CD4-positive, alpha-beta T cell treated with Interleukin-17A for 1 hour (primary cell): ENCODE measurements around the gene SFMBT1.
"Not testable (repeated sequence)": the region's sequence is repeated elsewhere in the genome, so short reads cannot be mapped to it uniquely, and the experiment has no call there.

Source experiments
- DNase-seq: peaks from one replicate; pipeline ENCODE4 v3.0.0-alpha.2; 2020

SFMBT1 gene

DNA sequence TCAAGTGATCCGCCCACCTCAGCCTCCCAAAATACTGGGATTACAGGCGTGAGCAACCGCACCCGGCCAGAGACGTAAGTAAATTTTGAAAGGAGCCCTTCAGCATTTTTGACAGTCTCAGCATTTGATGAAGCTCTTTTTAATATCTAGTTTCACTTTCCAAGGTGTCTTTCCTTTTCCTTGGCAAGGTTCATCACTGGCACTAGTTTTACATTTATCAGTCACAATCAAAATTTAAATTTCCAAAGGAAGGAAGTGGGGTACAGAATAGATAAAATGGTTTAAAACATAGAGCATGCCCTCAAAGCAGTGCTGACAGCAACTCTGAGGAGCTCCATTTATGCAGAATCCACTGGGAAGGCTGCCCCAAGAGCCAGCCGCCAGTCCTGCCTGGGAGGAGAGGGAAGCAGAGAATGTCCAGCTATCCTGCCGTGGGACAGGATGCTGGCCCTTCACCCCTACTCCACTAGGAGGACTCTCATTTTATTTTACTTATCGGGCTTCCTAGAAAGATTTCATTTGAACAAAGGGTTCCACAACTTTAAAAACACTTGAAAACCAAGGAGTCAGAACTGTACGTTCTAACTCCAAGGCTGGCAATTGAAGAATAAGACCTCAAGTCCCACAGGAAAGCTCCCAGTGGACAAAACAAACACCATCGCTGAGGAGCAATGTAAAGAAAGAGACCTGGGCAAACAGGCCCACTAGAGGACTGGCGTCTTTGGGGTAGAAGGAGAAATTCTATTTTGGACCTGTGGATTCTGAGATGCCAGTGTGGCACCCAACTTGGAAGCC lies 9.9 kb downstream of the SFMBT1 start:
- peak; percentile 34 for DNase-seq

DNA sequence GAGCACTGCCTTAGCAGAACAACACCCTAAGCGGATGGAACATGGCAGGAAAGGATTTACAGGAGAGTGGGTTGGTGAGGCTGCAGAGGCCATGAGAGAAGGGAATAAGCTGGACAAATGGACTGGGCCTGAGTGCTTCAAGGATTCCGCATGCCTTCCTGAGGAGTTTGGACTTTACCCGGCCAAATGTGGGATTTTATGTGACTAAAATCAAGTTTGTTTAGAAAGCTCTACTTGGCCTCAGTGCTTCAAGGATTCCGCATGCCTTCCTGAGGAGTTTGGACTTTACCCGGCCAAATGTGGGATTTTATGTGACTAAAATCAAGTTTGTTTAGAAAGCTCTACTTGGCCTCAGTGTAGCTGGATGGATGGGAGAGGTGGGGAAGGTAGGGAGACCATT lies 10.9 kb downstream of the SFMBT1 start:
- not testable (repeated sequence) for DNase-seq

DNA sequence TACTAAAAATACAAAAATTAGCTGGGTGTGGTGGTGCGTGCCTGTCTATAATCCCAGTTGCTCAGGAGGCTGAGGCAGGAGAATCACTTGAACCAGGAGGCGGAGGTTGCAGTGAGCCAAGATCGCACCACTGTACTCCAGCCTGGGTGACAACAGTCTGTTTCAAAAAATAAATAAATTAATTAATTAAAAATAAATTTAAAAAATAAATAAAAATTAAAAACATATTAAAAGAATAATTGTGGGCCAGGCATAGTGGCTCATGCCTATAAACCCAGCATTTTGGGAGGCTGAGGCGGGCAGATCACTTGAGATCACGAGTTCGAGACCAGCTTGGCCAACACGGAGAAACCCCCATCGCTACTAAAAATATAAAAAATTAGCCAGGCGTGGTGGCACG lies 11.5 kb downstream of the SFMBT1 start:
- not testable (repeated sequence) for DNase-seq

DNA sequence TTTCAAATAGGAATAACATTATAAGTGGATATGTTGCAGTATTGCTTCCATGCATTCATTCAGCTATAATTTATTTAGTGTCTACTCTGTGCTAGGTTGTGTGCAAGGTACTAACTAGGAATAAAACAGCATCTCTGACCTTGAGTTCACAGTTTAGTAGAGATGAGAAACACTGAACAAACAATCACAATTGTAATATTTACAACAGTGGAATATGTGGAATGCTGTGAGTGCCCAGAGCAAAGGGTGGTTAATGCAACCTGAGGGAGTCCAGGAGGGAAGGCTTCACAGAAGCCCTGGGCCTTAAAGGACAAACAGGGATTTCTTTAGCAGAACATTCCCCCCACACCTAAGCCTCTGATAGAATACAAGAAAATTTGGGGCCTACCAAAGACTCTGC lies 13.3 kb downstream of the SFMBT1 start:
- DNase-seq: no peak

DNA sequence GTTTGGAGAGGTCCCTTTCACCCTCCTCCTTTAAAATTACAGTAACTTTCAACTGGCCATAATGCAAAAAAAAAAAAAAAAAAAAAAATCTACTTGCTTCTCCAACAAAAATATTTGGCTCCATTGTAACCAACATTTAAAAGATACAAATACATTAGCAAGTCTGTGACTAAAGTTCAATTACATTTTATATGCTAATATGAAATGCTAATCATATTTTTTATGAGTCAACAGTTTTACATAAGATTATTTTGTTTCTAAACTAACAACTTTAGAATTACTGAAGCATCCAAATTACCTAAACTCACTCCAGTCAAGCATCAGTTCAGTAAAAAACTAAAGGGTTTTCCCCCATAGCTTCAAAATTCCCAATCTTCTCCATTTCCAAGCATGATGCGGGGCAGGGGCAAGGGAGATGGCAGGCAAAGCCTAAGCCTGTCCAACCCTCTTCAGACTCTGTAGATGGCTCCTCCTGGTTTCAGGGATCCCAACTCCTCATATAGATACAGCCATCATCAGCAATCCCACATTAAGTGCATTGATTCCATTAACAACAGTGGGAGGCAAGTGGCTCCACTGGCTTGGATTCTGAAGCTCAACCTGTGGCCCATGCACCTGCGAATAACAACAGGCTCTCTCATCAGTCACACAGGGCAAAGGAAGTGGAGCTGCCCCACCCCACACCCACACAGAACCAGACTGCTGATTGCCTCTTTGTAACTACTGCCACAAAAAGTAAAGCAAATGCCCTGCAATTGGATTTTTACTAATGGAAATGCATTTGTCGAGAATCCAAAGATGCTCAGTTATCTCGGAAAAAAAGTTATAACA lies 15.0 kb downstream of the SFMBT1 start:
- DNase-seq: peak; percentile 62

DNA sequence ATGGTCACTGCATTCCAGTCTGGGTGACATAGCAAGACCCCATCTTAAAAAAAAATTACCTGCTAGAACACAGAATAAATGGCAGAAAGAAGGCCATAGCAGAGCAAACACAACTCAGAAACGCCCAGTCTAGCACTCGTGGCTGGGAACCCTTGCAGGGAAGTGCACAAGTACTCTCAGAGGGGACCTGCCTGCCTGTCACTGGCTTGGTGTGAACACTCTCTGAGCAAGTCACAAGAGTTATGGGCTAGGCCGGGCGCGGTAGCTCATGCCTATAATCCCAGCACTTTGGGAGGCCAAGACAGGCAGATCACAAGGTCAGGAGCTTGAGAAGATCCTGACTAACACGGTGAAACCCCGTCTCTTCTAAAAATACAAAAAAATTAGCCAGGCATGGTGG lies 17.2 kb downstream of the SFMBT1 start:
- DNase-seq: no peak

DNA sequence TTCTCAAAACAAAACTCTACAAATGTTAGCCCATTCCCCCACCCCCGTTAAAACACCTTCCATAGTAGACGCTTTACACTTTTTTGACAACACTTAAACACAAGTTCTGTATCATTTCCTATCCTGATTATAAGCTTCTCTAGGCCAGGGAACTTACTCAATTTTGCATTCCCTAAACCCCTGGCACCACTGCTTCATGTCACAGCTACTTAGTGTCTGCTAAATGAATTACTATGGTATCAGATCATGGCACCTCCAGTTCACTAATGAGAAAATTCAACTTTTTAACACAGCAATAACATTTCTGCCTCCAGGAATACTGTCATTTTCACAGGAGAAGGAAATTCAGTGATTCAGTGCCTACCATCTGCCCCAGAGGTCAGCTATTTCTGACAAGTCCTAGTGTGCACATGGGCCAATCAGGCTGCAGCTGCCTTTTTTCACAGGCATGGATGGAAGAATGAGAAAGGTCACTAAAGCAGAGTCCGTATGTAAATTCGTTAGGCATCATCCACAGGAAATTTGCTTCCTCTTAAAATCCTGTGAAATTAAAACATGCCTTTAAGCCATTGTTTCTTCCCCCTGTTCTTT lies 18.5 kb downstream of the SFMBT1 start:
- no peak for DNase-seq

DNA sequence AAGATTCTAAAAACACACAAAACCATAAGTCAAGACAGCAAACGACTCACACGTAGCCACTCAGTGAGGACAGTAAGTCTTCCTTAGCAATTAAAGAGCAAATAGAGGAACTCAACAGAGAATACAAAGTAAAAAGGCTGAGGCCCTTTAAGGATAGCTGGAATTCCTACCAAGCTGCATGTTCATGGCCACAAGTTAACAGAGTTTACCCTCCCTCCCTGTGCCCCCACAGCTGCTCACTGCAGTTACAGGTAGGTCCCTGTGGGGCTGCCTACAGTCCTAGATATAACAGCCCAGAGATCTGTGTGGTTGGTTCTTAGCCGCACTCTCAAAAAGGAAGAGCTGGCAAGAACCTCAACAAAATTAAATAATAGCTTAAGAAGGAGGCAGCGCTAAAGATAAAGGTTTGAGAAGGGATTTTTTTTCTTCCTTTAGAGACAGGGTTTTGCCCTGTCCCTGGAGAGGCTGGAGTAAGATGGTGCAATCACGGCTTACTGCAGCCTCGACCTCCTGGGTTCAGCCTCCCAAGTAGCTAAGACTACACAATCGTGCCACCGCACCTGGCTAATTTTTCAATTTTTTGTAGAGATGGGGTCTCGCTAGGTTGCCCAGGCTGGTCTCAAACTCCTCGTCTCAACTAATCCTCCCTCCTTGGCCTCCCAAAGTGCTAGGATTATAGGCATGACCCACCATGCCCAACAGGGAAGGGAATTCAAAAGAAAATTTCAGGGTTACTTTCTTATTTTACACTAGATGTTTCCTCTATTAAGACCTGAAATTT lies 19.3 kb downstream of the SFMBT1 start:
- no peak for DNase-seq

DNA sequence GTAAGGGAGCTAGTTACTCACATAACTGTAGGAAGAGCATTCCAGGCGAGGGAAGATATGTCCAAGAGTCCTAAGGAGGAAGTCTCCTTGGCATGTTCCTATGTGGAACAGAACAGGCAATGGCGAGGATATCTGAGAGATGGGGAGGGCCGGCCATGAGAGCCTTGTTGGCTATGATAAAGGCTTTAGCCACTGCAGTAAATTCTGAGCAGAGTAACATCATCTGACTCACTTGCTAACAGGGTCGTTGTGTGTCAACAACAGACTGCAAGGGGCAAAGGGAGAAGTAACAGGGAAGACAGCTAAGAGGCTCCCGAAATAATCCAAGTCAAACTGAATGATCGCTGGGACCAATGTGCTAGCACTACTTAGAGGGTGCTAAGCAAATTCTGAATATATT lies 21.6 kb downstream of the SFMBT1 start:
- DNase-seq: no peak

DNA sequence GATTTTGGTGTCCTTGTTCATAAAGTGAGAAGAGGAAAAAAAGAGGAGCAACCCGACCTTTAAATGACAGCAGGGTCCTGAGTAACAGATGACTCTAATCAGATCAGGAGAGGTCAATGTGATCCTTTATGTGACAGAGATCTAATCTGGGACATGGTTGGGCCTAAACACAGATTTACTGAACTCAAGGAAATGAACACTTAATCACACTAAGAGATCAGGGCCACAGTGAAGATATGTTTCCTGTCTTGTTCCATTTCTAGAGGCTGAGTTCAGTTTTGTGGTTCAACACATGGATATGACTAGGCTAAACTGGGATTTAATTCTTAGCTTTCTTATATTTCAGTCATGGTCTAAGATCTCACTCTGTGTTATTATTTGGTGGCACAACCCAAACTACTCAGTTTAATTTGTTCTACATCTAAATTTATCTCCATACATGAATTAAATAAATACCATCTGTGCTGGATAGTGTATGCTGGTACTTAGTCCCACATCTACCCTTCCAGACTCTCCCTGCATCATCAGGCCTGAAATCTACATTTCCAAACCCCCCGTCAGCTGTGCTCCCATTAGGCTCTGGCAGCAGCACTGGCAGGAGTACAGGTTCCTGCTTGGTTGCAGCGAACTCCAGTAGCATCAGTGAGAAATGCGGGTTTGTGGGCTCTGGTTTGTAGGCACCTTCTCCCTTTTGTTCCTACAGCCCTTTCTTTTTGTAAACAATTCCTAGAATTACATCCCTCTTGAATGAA lies 22.6 kb downstream of the SFMBT1 start:
- no peak for DNase-seq

DNA sequence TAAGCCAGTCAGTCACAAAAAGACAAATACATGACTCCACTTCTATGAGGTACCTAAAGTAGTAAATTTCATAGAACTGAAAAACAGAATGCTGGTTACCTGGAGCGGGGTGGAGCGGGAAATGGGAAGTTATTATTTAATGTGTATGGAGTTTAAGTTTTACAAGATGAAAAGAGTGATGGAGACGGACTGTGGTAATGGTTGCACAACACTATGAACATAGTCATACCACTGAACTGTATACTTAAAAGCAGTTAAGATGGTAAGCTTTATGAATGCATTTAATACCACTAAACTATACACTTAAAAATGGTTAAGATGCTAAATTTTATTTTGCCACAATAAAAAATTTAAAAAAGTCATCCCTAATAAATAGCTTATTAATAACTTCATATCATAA lies 23.2 kb downstream of the SFMBT1 start:
- no peak for DNase-seq

DNA sequence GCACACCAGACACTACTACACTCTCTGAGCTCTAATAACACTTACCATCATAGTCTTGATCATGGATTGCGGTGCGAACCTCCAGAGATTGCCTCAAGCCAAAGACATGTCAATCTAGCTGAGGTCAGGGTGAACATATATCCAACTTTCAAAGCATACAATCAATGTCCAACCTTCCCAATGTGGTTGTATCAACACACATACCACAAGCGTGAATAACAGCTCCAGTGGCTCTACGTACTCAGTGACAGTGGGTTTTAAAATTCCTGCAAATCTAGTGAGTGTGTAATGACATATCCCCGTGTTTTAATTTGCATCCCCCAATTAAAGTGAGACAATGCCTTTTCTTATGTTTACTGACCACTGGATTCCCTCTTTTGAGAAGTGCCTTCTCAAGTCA lies 29.6 kb downstream of the SFMBT1 start:
- DNase-seq: no peak

DNA sequence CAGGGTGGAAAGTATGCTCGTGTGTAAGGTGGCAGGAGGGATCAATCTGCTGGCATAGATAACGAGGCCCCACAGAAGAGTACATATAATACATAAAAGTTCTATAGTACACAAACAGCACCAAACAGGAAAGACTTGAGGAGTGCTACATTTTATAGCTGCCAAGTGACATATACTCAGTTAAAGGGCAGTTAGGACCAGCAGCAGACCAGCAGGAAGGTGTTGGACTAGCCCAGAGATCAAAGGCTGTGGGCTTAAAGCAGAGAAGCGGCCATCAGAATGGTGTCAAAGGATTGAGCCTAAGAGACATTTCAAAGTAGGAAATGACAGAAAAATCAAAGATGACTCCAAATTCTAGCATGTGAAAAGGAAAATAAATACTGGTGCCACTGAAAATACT lies 34.5 kb downstream of the SFMBT1 start:
- no peak for DNase-seq

DNA sequence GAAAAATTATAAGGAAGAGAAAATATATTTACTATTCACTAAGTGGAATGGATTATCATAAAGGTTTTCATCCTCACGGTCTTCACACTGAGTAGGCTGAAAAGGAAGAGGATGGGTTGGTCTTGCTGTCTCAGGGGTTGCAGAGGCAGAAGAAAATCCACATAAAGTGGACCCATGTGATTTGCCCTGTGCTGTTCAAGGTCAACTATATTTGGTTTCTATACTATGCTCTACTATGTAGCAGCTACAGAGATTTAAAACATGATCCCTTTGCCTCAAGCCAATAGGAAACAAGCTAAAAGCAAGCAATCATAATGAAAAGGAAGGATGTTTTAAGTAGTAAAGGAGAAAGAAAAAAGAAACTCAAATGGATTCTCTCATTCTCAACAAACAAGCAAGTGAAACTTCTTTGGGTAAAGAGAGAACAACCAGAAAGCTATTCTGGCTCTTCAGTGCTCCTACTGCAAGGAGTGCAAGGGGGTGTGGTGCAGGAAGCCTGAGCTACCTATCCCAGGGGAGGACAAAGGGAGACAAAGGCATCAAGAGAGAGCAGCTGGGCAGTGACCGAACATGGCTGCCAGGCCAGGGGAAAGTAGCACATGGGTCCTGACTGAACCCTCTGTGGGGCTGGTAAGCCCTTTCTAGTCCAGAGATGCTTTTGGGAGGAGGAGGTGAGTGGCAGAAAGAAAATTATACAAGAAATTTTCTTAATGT lies 35.9 kb downstream of the SFMBT1 start:
- DNase-seq: no peak

DNA sequence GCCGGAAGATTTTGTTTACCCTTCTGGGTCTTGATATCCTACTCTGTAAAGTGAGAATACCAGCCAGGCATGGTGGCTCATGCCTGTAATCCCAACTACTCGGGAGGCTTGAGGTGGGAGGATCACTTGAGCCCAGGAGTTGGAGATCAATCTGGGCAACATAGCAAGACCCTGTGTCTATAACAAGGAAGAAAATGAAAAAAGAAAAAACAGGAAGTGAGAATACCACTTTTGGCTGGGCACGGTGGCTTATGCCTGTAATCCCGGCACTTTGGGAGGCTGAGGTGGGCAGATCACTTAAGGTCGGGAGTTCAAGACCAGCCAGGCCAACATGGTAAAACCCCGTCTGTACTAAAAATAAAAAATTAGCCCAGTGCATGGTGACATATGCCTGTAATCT lies 36.9 kb downstream of the SFMBT1 start:
- no peak for DNase-seq

DNA sequence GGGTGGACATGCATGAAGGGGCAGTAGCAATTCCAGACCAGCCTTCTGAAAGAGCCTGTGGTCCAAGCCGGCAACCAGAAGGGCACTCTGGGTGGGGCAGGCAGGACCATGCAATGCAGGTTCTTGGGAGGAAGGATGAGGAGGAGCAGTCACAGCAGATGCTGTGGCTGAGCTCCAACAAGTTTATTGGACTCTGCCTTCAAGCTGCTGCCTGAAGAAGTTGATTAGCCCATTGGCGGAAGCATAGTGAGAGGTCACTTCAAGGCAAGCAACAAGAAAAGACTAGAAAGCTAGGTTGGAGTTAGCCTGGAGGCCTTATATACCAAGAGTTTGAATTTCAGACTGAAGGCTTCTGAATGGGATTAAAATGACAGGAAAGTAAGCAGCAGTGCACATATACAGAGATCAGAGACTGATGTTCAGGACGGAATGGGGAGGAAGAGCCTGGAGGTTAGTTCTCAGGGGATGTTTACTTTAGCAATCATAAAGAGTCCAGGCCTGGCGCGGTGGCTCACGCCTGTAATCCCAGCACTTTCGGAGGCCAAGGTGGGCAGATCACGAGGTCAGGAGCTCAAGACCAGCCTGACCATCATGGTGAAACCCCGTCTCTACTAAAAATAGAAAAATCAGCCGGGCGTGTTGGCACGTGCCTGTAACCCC lies 39.9 kb downstream of the SFMBT1 start:
- DNase-seq: no peak

DNA sequence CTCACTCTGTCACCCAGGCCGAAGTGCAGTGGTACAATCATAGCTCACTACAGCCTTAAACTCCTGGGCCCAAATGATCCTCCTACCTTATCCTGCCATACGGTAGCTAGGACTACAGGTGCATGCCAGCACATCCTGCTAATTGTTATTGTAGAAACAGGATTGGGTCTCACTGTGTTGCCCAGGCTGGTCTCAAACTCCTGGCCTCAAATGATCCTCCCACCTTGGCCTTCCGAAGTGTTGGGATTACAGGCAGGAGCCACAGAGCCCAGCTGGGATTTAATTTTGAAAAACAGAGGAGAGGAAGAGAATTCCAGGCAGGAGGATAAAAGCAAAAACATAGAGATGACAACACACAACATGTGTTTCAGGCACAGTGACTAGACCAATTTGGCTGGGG lies 40.5 kb downstream of the SFMBT1 start:
- DNase-seq: no peak

DNA sequence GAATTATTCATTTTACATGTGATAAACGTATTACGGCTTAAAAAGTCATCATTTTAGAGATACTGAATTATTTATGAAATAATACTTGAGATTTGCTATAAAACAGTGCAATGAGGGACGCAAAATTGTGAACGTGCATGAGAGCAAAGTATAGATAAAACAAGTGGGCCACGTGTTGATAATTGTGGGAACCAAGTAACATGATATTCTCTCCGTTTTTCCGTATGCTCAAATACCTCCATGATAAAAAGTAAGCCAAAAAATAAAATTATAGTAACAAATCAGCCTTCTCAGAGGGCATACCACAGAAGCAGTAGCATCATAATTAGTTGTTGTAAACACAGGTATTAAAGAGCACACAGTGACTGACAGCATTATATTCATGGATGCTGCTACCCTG lies 42.6 kb downstream of the SFMBT1 start:
- no peak for DNase-seq

DNA sequence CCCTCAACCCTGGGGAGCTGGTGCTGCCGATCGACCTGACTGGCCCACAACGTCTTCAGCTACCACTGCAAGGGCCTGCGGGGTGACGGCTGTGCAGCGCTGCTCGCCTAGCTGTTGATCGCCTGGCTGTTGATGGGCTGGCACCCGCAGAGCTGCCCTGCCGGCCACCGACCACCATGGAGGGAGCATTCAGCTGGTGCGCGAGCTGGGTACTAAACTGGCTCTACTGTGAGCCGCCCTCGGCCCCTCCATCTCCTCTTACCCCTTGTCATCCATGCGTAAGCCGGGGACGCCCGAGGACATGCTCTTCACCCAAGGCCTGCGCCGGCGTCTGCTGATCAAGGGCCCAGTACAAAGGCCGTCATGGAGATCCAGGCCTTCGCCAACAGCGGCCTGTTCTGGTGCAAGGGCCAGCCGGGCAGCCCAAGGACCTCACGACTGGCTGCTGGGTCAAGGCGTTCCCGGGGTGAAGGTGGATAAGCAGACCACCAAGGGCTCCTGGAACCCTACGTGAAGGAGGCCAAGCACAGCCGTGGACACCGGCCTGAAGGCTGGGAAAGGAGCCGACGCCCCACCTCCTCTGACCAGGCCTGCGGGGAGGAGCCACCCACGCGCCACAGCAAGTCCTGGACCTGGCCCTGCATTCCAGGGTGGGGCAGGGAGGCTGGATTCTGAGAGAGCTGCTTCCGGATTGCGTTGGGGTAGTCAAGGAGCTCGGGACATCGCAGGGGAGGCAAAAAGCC lies 46.9 kb downstream of the SFMBT1 start:
- DNase-seq: no peak

DNA sequence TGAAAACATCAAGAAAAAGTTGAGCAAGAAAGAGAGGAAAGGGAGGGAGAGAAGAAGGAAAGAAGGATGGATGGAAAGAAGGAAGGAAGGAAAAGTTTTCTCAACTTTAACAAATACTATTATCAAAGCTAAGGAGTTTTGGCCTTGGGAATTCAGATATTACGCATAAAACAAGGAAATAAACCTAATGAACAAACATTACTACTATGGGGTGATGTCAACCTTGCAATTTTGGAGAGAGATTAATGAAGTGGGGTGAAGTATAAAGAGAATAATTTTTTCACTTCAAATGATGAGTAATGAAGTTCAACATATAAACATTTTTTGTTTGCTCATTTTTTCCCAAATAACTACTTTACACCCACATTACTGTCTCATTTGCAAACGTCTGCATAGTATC lies 55.2 kb downstream of the SFMBT1 start:
- no peak for DNase-seq
